NCI-H526 treated with DMSO at 0.1 percent for 48 hours (cell line): ENCODE data around the gene NRK.
"Not testable (repeated sequence)": the region's sequence is repeated elsewhere in the genome, so short reads cannot be mapped to it uniquely, and the experiment has no call there.

ENCODE experiments used
- DNase-seq: peaks from one replicate; lab custom pipeline; 2025; lab: John Stamatoyannopoulos, UW

The NRK gene

GRCh38 chrX:105894721-105895120, 72.4 kb downstream of the NRK start:
- no peak for DNase-seq

- DNase-seq, result no peak
Measured at GRCh38 chrX:105909576-105909975, 87.2 kb downstream of the NRK start.

- DNase-seq, result no peak
Measured at GRCh38 chrX:105910563-105911105, 88.3 kb downstream of the NRK start.

DNA sequence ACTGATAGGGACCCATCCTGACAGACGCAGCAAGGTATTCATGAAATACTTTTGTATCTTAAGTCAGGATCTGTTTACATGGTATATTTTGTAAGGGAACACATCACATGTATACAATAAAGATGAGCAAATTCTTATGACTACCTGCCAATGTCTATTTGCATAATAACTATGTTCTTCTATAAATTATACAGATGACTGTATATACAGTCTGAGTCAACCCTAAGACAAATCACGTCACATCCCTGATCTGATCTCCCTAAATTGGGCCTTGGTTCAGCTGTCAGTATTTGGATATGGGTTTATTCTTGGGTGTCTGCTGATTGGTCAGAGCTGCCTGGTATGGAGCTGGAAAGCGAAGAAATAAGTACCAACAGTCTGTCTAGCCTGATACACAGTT, 122.9 kb downstream of the NRK start:
- DNase-seq, result no peak

- no peak for DNase-seq
Measured at GRCh38 chrX:105969487-105969886, 147.1 kb downstream of the NRK start.

DNA sequence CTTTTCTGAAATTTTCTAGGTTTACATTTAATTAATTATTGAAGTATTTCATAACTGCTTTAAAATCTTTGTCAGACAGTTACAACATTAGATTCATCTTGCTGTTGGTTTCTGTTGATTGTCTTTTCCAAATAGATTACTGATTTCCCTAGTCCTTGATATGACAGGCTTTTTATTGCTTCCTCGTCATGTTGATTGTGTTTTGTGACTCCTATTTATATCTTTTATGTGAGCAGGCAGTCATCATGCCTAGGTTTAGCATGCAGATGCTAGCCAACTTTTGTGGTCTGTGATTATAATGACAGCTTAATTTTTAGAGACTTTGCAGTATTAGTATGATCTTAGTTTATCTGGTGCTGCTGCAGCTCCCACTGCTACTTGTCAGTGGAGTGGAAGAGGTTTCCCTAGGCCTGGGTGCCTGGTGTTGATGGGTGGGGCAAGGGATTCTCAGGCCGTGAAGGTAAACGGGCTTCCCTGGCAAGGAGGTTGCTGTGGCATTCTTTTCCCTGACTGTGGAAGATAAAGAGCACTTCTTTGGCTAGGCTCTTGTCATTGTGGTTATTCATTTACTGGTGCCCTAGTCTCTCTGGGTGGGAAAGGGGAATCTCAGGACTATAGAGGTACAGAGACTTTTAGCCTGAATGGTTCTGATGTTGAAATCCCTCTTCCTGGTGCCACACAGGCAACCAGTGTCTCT, 150.5 kb downstream of the NRK start:
- DNase-seq, result no peak

DNA sequence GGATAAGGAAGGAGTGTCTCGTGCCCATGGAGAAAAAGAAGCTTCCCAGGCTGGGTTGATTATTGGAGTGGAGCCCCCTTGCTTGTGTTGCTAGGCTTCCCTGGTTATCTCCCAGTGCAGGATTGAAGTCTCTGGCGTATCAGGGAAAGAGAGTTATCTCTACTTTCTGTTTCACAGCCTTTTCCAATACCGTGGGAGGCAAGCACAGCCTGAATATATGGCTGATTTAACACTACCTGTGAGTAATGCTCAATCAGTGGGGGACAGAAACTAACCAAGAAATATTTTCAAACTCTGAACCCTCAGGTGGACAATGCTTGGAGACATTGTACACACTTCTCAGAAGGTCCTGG, 151.0 kb downstream of the NRK start:
- no peak for DNase-seq

- peak; percentile 3 for DNase-seq
Measured at GRCh38 chrX:105975382-105975781, 153.0 kb downstream of the NRK start.

DNA sequence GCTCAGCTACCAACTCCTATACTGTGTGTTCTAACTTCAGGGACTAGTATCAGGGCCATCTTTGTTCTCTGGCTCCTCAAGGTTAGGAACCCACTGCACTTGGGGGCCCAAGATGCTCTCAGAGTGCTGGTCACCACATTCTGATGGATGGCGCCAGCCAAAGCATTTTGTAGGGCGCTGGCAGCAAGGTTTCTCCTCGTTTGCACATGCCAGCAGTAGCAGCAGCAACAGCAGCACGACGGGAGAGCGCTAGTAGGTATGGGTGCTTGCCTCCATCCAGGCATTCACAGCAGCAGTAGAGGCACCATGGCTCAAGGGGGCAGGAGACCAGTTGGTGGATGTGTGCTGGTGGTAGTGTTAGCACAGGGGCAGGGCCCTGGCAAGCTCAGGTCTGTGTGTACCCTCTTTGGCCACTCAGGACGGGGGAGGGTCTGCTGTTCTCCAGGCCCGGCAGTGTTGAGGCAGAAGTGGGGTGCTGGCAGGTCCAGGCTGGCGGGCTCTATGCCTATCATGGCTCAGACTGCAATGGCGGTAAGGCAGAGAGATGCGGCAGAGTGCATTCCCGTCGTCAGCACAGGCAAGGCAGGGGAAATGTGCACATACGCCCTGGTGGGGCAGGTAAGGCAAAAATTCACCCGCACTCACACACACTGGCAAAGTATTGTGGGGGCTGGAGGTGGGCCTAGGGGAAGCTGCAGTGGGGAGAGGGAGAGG, 159.6 kb downstream of the NRK start:
- no peak for DNase-seq

DNA sequence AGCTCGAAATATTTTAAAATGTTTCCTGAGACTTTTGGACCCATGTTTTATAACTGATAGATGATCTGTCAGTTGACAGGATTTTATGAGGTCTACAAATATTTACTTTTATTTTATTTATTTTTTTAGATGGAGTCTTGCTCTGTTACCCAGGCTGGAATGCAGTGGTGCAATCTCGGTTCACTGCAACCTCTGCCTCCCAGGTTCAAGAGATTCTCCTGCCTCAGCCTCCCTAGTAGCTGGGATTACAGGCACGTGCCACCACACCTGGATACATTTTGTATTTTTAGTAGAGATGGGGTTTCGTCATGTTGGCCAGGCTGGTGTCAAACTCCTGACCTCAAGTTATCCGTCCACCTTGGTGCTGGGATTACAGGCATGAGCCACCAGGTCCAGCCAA, 166.1 kb downstream of the NRK start:
- not testable (repeated sequence) for DNase-seq

- DNase-seq, result no peak
Measured at GRCh38 chrX:105999294-105999693, 177.0 kb downstream of the NRK start.

DNA sequence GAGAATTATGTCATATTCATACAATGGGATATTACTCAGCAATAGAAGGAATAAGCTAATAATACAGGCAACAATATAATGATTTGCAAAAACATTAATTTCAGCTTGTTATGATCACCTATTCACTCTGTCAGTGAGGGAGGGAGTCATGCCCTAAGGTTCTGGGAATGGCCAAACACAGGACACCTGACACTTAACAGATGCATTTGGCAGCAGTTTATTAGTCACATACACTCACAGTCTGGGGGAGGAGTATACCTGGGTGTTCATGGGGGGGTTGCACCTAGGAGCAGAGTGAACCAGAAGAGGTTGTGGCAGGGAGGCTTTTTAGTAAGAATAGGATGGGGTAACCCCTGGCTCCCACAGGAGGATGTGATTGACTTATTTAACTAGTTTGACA, 177.9 kb downstream of the NRK start:
- DNase-seq, result no peak

DNA sequence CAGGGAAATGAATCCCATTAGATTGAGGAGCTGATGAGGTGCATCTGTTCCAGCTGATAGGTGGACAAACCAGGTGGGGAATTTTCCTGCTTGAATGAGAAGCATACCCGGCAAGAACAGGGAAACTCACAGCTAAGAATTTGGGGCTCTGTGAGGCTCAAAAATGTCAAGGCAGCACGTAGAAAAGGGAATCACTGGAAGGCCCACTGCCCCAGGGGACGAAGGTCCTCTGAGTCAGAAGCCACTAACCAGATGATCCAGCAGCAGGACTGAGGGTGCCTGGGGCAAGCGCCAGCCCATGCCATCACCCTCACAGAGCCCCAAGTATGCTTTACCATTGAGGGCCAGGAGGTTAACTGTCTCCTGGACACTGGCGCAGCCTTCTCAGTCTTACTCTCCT, 178.3 kb downstream of the NRK start:
- DNase-seq, result not testable (repeated sequence)

- no peak for DNase-seq
Measured at GRCh38 chrX:106005684-106006083, 183.3 kb downstream of the NRK start.

- DNase-seq, result no peak
Measured at GRCh38 chrX:106007815-106008214, 185.5 kb downstream of the NRK start.
